Breast epithelium (tissue), 3 donors: ENCODE data around the gene CGB3.

Experiments
- CTCF ChIP-seq, 3 donors: fragments of 450-650 bp; IDR thresholded peaks; one replicate each; pipeline ENCODE4 v1.5.1; 2016 to 2017; ENCODE audit warnings: antibody characterized with exemption in 3 of 3, mild to moderate bottlenecking in 3 of 3, moderate library complexity in 3 of 3
- POLR2A ChIP-seq: fragments of 450-650 bp; IDR thresholded peaks from one replicate; pipeline ENCODE4 v1.6.1; 2016; ENCODE audit warnings: antibody characterized with exemption, mild to moderate bottlenecking, moderate library complexity
- POLR2AphosphoS5 ChIP-seq, 3 donors: sonication (generic); formaldehyde crosslinking; IDR thresholded peaks; one replicate each; pipeline ENCODE4 v1.6.1; 2017; ENCODE audit warnings: antibody characterized with exemption in 3 of 3

GRCh38 chr19:49061000-49061399, 36.9 kb upstream of the CGB3 start:
- TF ChIP-seq POLR2A (no peak), CTCF (IDR thresholded peaks at IDR 0.05) (no peak), POLR2AphosphoS5 (IDR thresholded peaks at IDR 0.05) (no peak)
